NAMALWA (cell line): ENCODE data around the gene EGFLAM.
A peak's percentile ranks its signal among the peaks of the same experiment; 100 is the strongest.

Source experiments
- DNase-seq: peaks from one replicate; pipeline ENCODE4 v3.0.0-alpha.2; 2015; ENCODE audit warnings: low spot score

The EGFLAM gene

GRCh38 chr5:38420691-38421390 is 162.5 kb downstream of the EGFLAM start:
- peak; percentile 59 for DNase-seq

GRCh38 chr5:38422622-38423021 is 164.3 kb downstream of the EGFLAM start:
- no peak for DNase-seq

GRCh38 chr5:38423276-38424147 is 165.2 kb downstream of the EGFLAM start:
- DNase-seq: no peak

- no peak for DNase-seq
These were observed 166.0 kb downstream of the EGFLAM start for GRCh38 chr5:38424148-38425060.

GRCh38 chr5:38426490-38426889 is 168.1 kb downstream of the EGFLAM start:
- DNase-seq: no peak

GRCh38 chr5:38426986-38427950 is 168.9 kb downstream of the EGFLAM start:
- DNase-seq: no peak

GRCh38 chr5:38431242-38431853 is 173.0 kb downstream of the EGFLAM start:
- no peak for DNase-seq

GRCh38 chr5:38433160-38433861 is 175.0 kb downstream of the EGFLAM start:
- DNase-seq: no peak

GRCh38 chr5:38434966-38435705 is 176.8 kb downstream of the EGFLAM start:
- no peak for DNase-seq

- no peak for DNase-seq
These were observed 180.4 kb downstream of the EGFLAM start for GRCh38 chr5:38438757-38439156.

GRCh38 chr5:38441453-38442246 is 183.3 kb downstream of the EGFLAM start:
- DNase-seq: peak; percentile 92

GRCh38 chr5:38442247-38442573 is 183.9 kb downstream of the EGFLAM start:
- DNase-seq: no peak

- no peak for DNase-seq
These were observed 185.0 kb downstream of the EGFLAM start for GRCh38 chr5:38443390-38443789.

- DNase-seq: no peak
These were observed 187.1 kb downstream of the EGFLAM start for GRCh38 chr5:38445374-38446028.

GRCh38 chr5:38446029-38446522 is 187.7 kb downstream of the EGFLAM start:
- no peak for DNase-seq

GRCh38 chr5:38447056-38447455 is 188.7 kb downstream of the EGFLAM start:
- DNase-seq: no peak

GRCh38 chr5:38447786-38448185 is 189.4 kb downstream of the EGFLAM start:
- DNase-seq: no peak
